GM23248 (cell line): ENCODE data around the gene KCNJ10.

ENCODE experiments used
- EZH2 ChIP-seq: fragments of 200-600 bp; sonication (generic); IDR thresholded peaks from 2 replicates; pipeline ENCODE4 v1.6.1; 2018; ENCODE audit warnings: antibody characterized with exemption, mild to moderate bottlenecking; ENCODE audit not compliant: insufficient read depth, poor library complexity, severe bottlenecking
- EZH2phosphoT487 ChIP-seq: fragments of 200-600 bp; sonication (generic); IDR thresholded peaks from 2 replicates; pipeline ENCODE4 v1.6.1; 2018; ENCODE audit warnings: antibody characterized with exemption, moderate library complexity, mild to moderate bottlenecking, low read depth; ENCODE audit not compliant: insufficient read depth

DNA sequence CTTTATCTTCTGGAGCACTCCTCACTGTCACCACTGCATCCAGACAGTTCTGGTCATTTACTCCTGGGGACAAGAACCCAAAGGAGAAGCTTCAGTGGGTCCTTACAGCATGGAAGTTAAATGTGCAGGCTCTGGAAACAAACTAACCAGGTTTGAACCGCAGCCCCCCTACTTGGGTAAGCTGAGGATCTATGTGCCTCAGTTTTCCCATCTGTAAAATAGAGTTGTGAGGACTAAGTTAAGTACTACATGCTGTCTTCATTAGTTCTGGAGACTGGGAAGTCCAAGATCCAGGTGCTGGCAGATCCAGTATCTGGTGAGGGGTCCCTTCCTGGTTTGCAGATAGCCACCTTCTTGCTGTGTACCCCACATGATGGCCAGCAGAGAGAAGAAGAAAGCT, 37.6 kb upstream of the KCNJ10 start:
- TF ChIP-seq EZH2 (no peak), EZH2phosphoT487 (no peak)
